Activated CD8-positive, alpha-beta memory T cell treated with anti-CD3 and anti-CD28 coated beads, Interleukin-2, amount 50 U/mL, for 1 hour (primary cell): ENCODE data around the gene MED27.

Source experiments
- DNase-seq: peaks from one replicate; pipeline ENCODE4 v3.0.0-alpha.2; 2020; ENCODE audit errors: extremely low read depth

Gene MED27

GRCh38 chr9:132079391-132080091, at the start of gene MED27:
Gene MED27, minus strand, starts transcription at chr9:132079867. Its CDS starts 23 bp downstream, at chr9:132079844.
- peak; percentile 78 for DNase-seq

GRCh38 chr9:132127888-132128534, 48.3 kb upstream of the MED27 start:
- no peak for DNase-seq

- DNase-seq: no peak
Measured at GRCh38 chr9:132126680-132127236, 47.1 kb upstream of the MED27 start.

GRCh38 chr9:132125944-132126679, 46.4 kb upstream of the MED27 start:
- no peak for DNase-seq

- no peak for DNase-seq
Measured at GRCh38 chr9:132125361-132125760, 45.7 kb upstream of the MED27 start.

- DNase-seq: no peak
Measured at GRCh38 chr9:132124800-132125199, 45.1 kb upstream of the MED27 start.

GRCh38 chr9:132121021-132121420, 41.4 kb upstream of the MED27 start:
- no peak for DNase-seq

GRCh38 chr9:132117694-132118093, 38.0 kb upstream of the MED27 start:
- no peak for DNase-seq

- no peak for DNase-seq
Measured at GRCh38 chr9:132116583-132116982, 36.9 kb upstream of the MED27 start.

- DNase-seq: no peak
Measured at GRCh38 chr9:132114102-132114707, 34.5 kb upstream of the MED27 start.

- no peak for DNase-seq
Measured at GRCh38 chr9:132109291-132109690, 29.6 kb upstream of the MED27 start.

GRCh38 chr9:132108728-132109127, 29.1 kb upstream of the MED27 start:
- no peak for DNase-seq

- DNase-seq: no peak
Measured at GRCh38 chr9:132099741-132100407, 20.2 kb upstream of the MED27 start.

GRCh38 chr9:132099167-132099566, 19.5 kb upstream of the MED27 start:
- no peak for DNase-seq

- DNase-seq: no peak
Measured at GRCh38 chr9:132094314-132094791, 14.7 kb upstream of the MED27 start.

- no peak for DNase-seq
Measured at GRCh38 chr9:132090771-132091170, 11.1 kb upstream of the MED27 start.

GRCh38 chr9:132087438-132088030, 7.9 kb upstream of the MED27 start:
- DNase-seq: no peak

- no peak for DNase-seq
Measured at GRCh38 chr9:132082188-132082587, 2.5 kb upstream of the MED27 start.

GRCh38 chr9:132078699-132079356, 839 bp downstream of the MED27 start:
- DNase-seq: no peak
